Kidney epithelial cell (primary cell): ENCODE data around the gene CNBP. TPM values are rescaled to one million over a fixed set of nuclear protein-coding genes. Genes with fewer than 3 reads are reported as not detected.
A peak's percentile ranks its signal among the peaks of the same experiment; 100 is the strongest.

Experiments
- DNase-seq: peaks from one replicate; pipeline ENCODE4 v3.0.0-alpha.2; 2010; ENCODE audit warnings: low read depth
- H3K27me3 ChIP-seq: 2 replicates; pipeline ENCODE4 v1.6.0; 2011; ENCODE audit warnings: low read length; ENCODE audit not compliant: control insufficient read depth, insufficient read depth
- H3K36me3 ChIP-seq: 2 replicates; pipeline ENCODE4 v1.5.1; 2011; ENCODE audit warnings: low read length; ENCODE audit not compliant: control insufficient read depth, insufficient read depth
- H3K4me3 ChIP-seq: 2 replicates; pipeline ENCODE4 v1.5.1; 2011; ENCODE audit warnings: low read depth, mild to moderate bottlenecking, control low read depth, low read length
- CTCF ChIP-seq: IDR thresholded peaks from 2 replicates; pipeline ENCODE4 v1.5.1; 2011; ENCODE audit warnings: mild to moderate bottlenecking, moderate library complexity, low read length, control low read depth, inconsistent platforms; ENCODE audit not compliant: insufficient read depth, poor library complexity, severe bottlenecking
- total RNA-seq: library from RNA; depleted of rRNA; stranded (reverse); fragments of >200 nt; gene quantifications from 2 replicates; pipeline ENCODE4 v1.2.3, GENCODE V29; 2015

The CNBP gene
- total RNA-seq, result 256 and 271 TPM in 2 replicates

DNA sequence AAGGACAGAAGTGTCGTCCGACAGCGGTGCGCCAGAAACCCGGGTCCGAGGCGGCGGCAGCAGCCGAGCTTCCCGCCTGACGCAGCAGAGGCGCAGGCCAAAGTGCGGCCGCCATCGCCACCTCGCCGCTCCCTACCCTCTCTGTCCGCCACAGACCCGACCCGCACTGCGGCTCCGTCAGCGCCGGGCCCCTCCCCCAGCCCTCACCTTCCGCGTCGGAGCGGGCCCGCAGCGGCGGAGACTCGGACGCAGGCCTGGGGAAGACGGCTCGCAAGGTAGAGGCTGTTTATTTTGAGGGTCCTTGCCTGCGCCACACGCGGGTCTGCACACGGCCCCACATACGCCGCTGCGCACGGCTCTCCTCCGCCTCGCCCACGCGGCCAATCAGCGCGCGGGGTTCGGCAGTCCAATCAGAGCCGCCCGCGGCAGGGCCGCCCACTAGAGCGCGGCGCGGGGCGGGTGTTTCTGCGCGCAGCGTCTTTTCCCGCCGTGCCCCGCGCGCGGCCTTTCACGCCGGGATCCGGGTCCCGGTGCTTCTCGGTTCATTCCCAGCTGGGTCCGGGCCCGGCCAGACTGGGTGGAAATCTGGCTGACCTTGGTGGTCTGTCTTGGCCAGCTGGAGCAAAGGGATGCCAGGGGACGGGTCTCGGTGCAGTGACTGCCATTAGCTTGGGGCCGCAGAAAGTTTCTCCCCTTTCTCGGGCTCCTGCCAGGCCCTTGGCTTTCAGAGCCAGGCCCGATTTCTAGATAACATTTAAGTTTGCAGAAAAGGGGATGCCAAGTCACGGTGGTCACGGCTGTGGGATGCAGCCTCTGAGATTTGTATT lies at the start of gene CNBP:
Gene CNBP (minus strand): TSS at position 328 of the 827 bp plus-strand sequence. CDS start 12,139 bp downstream, outside the sequence.
- no peaks in the 10 kb centered on the region for H3K27me3 ChIP-seq
- DNase-seq, result peak; percentile 61
- H3K4me3 ChIP-seq, result peak within 1 kb of the TSS; percentile 67
- no peak for TF ChIP-seq CTCF
- no peaks in the 10 kb centered on the region for H3K36me3 ChIP-seq

DNA sequence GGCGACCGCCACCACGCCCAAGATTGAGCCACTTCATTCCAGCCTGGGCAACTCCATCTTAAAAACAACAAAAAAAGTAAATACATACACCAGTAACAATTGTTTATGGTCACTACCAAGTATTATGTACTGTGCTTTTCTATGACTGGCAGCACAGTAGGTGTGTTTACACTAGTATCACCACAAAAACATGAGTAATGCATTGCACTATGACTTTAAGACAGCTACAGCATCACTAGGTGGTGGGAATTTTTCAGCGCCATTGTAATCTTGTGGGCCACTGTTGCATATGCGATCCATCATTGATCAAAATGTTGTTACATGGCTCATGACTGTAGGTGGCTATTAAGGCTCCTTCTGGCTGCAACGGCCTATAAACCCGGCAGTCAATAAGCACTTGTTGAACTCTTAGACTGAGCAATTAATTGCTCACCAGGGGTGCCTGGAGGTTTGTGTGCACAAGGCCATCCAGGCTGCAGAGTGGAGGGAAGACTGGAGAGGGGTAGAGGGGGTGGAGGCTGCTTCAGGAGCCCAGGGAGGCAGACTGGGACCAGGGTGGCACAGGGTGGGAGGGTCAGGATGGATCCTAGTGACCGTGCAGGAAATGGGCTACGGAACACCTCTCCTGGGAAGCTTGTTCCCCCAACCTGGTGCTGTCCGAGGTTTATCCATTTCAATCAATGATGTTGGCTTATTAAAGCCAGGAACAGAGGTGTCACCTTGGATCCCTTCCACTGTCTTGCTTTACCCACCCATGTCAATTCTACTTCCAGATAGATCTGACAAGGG lies 47.8 kb upstream of the CNBP start:
- no peak for DNase-seq
- H3K27me3 ChIP-seq, result no peaks in the 10 kb centered on the region
- no peaks in the 10 kb centered on the region for H3K36me3 ChIP-seq
- no peak overlapping the region for H3K4me3 ChIP-seq
- TF ChIP-seq CTCF, result no peak

GRCh38 chr3:129230311-129231019 lies 46.8 kb upstream of the CNBP start:
- Histone ChIP-seq H3K36me3 (no peaks in the 10 kb centered on the region), H3K27me3 (no peaks in the 10 kb centered on the region), H3K4me3 (no peak overlapping the region)
- DNase-seq, result peak; percentile 63
- no peak for TF ChIP-seq CTCF

DNA sequence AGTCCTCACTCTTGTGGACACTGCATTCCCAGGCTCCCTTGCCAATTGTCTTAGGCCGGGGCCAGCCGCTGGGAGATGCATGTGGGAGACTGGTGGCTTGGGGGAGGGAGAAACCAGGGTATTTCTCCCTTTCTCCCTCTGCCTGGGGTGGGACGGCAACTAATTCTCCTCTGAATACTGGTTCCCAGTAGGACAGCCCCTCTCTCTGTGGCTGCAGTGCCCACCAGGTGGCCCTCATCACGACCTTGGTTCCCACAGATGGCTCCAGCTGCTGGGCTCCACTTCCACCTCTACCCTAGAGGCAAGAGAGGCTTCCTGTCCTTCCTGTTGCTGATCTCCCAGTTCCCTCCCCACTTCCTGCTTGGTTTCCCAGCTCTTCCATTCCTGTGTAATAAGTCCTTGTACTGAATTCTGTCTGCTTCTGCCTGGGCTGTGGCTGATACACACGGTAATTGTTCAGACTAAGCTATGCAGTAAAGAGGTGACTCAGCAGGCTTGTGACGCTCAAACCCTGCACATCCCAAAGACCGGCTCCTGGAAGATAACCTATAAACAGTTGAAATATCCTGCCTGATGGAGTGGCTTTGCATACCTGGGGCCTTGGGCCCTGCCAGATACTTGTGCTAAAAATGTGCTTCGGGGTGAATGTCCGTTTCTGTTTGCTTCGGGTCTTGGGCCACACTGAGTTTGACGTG lies 45.3 kb upstream of the CNBP start:
- DNase-seq, result no peak
- H3K4me3 ChIP-seq, result no peak overlapping the region
- no peak for TF ChIP-seq CTCF
- no peaks in the 10 kb centered on the region for H3K27me3 ChIP-seq
- no peaks in the 10 kb centered on the region for H3K36me3 ChIP-seq

- Histone ChIP-seq H3K4me3 (no peak overlapping the region), H3K36me3 (no peaks in the 10 kb centered on the region), H3K27me3 (no peaks in the 10 kb centered on the region)
- no peak for TF ChIP-seq CTCF
- no peak for DNase-seq
These were observed 42.7 kb upstream of the CNBP start for GRCh38 chr3:129226374-129226773.
